GM21529 (cell line): ENCODE results near the gene RNF145.
"Not testable (repeated sequence)": the region's sequence is repeated elsewhere in the genome, so short reads cannot be mapped to it uniquely, and the experiment has no call there.

Experiments used
- ATAC-seq: cut with Tn5 transposase; IDR thresholded peaks from one replicate; pipeline ENCODE4 v1.9.1; 2021; ENCODE audit not compliant: unreplicated experiment

RNF145 gene, protein sequence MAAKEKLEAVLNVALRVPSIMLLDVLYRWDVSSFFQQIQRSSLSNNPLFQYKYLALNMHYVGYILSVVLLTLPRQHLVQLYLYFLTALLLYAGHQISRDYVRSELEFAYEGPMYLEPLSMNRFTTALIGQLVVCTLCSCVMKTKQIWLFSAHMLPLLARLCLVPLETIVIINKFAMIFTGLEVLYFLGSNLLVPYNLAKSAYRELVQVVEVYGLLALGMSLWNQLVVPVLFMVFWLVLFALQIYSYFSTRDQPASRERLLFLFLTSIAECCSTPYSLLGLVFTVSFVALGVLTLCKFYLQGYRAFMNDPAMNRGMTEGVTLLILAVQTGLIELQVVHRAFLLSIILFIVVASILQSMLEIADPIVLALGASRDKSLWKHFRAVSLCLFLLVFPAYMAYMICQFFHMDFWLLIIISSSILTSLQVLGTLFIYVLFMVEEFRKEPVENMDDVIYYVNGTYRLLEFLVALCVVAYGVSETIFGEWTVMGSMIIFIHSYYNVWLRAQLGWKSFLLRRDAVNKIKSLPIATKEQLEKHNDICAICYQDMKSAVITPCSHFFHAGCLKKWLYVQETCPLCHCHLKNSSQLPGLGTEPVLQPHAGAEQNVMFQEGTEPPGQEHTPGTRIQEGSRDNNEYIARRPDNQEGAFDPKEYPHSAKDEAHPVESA

DNA sequence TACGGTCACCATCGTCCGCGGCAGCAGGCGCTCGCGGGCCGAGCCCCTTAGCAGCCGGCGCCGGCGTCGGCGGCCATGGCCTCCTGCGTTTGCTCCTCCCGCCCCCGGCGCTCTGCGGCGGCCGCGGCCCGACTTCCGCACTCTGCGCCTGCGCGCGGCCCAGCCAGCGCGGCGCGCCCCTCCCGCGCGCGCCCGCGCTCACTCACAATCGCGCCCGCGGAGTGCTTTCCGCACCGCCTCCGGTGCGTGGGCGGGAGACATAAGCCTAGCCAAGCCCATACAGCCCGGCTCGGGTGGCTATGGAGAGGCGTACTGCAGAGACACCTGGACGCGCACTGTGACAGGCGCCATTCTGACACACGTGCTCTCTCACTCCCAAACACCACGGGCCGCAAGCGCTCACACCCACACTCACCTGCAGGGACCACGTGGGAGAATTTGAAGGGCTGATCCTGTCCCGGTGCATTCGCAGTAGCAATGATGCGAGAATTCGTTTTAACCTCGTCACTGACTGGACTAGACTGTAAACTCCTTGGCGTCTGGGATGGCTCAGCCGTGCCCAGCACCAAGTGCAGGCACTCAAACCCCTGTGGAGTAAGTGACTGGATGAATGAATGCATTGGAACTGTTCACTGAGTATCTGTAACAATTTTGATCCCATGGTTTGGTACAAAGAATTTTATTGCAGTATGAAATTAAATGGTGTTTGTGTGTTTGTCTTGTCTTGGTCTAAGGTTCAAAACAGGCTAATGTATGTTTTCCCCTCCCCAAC is at the start of gene RNF145:
Gene RNF145 (minus strand): TSS at position 116 of the 772 bp plus-strand sequence. CDS start 5,936 bp downstream, outside the sequence.
- peak; percentile 64 for ATAC-seq

DNA sequence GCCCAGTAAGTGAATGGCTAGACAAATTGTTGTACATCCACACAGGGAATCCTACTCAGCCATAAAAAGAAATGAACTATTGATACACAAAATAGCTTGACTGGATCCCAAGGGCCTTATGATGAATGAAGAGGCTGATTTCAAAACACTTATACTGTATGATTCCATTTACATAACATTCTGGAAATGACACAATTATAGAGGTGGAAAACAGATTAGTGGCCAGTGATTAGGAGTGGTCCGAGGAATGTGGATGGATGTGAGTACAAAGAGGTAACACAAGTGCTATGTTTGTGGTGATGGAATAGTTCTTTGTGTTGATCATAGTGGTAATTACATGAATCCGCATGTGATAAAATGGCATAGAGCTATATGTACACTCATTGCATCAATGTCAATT is 49.0 kb upstream of the RNF145 start:
- ATAC-seq = no peak

DNA sequence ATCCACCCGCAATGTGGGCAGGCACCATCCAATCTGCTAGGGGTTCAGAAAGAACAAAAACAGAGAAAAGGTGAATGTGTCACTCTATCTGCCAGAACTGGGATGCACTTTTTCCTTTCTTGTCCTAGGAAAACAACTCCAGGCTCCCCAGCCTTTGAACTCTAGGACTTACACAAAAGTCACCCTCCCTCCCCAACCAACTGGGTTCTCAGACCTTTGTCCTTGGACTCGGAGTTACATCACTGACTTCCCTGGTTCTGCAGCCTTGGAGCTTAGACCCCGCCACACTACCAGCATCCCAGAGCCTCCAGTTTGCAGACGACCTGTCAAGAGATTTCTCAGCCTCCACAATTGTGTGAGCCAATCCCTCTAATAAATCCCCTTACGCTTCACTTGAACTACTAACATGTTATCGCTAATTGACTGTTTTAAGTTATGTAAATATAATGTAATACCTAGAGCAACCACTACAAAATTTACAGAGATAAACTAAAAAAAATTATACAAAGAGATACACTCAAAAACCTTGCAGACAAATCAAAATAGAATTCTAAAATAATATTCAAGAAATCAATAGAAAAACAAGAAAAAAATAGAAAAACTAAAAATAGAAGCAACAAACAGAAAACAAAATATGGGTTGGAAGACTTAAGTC is 48.4 kb upstream of the RNF145 start:
- ATAC-seq = no peak

DNA sequence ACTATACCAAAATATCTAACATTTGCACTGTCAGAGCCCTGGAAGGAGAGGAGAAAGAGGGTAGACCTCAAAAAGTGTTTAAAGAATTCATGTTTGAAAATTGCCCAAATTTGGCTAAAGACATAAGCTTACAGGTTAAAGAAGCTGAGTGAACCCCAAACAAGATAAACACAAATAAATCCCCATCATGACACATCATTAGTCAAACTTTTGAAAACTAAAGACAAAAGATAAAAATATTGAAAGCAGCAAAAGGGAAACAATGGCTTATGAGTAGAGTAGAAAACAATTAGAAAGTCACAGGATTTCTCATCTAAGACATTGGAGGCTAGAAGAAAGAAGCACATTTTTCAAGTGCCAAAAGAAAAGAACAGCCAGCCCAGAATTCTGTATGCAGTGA is 47.7 kb upstream of the RNF145 start:
- no peak for ATAC-seq

DNA sequence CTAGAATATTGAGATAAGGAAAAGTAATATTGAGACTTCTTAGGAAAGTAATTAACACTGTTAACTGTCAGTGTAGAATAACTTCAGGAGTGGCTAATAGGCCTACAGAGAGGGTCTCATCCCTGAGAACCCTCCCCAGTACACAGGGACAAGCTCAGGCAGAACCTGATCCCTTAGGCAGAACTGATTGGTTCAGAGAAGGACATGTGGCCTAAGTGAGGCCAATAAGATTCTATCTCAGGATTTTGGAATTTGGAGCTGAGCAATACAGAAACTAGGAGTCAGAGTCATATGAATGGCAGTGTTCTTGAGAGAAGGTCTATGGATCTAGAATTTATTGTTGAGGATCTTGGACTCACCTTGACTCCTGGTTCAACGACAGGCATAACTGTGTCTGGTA is 42.8 kb upstream of the RNF145 start:
- no peak for ATAC-seq

DNA sequence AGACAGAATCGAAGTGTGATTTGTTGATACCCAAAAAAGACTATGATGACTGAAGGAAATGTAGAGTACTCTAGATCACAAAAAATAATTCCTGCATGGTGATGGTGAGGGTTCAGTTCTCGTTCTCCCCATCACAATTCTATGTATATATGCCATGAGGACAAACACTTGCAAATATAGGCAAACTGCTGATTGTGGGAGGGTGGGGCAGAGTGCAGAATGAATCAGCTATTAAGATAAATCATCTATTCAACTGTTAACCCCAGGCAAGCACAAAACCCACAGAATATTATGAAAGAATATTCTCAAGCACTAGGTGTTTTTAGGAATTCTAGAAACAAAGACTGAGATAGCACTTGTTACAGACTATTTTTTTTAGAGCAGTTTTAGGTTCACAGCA is 39.8 kb upstream of the RNF145 start:
- no peak for ATAC-seq

DNA sequence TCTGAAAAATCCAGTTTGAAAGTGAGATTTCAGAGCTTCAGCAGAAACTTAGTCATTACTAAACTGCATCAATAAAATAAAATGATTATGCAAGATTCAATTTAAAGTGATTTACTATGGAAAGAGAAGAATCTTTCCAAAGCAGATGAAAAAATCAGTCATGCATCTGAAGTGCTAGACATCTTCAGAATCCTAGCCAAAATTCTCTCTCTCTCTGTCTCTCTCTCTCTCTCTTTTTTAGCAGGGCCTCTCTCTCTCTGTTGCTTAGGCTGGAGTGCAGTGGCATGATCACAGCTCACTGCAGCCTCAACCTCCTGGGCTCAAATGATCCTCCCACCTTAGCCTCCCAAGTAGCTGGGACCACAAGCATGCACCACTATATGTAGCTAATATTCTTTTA is 35.5 kb upstream of the RNF145 start:
- ATAC-seq = no peak

DNA sequence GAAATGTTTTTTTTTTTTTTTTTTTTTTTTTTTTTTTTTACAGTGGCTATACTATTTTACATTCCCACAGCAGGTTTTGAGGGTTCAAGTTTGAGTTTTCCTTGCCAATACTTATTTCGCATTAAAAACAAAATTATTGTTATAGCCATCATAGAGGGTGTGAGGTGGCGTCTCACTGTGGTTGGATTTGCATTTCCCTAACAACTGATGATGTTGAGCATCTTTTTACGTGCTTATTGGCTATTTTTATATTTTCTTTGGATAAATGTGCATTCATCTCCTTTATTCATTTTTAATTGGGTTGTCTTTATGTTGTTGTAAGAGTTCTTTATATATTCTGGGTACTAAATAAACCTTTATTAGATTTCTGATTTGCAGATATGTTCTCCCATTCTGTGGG is 34.8 kb upstream of the RNF145 start:
- no peak for ATAC-seq

DNA sequence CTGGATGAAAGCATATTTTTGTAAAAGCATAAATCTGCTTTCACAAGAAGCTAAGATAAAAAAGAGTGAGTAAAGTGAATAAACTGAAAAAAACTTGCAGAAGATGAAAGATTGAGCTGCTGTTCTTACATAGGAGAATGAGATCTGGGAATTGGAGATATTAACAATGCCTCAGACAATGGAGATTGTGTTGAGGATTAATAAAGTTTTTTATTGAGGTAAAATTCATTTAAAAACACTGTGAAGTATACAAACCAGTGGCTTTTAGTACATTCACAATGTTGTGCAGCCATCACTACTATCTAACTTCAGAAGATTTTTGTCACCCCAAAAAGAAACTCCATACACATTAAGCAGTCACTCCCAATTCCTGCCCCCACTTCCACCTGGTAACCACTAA is 34.0 kb upstream of the RNF145 start:
- ATAC-seq = no peak

DNA sequence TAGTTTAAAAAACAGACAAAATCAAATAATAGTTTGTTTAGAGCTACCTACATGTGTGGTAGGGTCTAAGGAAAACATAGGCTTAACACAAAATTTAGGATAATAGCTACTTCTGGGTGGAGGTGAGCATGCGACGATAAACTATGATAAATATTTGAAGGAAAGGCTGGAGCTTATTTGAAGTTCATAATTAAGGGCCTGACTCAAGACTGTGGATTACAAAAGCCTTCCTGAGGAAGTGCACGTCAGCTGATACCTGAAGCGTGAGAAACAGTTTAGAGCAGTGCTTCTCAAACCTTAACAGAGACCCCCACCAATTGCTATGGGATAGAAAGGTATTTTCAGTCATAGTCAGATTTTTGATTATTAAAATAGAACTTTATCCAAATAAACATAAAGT is 33.3 kb upstream of the RNF145 start:
- ATAC-seq = no peak

DNA sequence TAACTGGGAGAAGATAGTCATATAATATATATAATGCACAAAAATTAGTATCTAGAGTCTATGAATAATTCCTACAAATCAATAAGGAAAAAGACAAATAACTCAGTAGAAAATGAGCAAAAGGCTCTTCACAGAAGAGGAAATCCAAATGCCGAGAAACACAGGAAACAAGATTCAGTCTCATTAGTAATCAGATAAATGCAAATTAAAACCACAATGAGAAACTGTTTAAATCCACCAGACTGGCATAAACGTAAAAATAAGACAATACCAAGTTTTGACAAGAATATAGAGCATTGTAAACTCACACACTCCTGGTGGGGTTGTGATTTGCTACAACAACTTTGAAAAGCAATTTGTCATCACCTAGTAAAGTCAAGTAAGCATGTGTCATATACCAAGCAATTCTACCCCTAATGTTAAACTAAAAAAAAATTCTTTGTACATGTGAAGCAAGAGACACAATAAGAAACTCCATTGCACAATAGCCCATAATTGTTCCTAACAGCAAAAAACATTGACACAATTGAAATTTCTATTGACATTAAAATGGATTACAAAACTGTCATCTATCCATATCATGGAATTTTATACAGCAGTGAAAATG is 32.7 kb upstream of the RNF145 start:
- ATAC-seq = no peak

DNA sequence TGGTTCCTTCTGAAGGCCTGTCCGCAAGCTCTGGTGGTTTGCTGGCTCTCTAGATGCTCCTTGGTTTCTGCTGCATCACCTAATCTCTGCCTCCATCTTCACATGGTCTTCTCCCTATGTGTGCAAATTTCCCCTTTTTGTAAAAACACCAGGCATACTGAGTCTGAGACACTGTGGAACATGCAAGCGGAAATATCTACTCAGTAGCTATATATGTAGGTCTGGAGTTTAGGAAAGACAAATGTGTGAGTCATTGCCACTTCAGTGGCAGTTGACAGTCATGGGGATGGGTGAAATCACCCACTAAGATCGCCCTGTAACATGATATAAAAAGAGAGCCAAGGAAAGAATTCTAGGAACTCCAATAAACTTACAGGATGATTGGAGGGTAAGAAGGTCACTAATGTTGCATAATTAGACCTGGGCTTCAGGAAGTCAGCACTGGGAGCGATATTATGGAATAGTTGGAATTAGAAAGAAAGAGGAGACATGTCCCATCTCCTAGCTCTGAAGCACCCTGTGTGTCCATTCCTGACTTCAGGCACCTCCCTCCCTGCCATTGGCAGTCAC is 31.0 kb upstream of the RNF145 start:
- no peak for ATAC-seq

DNA sequence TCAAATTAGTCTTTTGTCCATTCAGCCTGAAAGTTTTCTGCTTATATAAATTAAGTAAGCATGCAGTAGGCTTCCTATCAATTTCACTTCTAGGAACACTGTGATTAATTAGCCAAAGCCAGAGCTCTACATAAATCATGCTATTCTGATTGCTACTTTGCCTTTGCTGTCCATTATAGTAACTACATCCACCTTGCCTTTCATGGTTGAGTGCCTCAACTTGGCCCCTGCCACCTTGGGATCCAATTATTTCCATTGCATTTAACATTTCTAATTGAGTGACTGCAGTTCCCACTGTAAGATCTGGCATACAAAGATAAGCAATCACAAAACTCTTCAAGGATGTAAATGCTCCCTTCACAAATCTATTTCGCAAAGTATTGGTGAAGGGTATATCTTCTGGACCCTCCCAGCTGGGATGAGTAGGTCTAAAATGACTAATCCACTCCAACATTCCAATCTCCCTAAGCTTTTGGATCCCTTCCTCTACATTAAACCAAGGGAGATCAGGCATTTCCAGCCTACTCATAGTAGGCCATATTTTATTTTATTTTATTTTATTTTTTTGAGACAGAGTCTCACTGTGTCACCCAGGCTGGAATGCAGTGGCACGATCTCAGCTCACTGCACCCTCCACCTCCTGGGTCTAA is 26.6 kb upstream of the RNF145 start:
- not testable (repeated sequence) for ATAC-seq

DNA sequence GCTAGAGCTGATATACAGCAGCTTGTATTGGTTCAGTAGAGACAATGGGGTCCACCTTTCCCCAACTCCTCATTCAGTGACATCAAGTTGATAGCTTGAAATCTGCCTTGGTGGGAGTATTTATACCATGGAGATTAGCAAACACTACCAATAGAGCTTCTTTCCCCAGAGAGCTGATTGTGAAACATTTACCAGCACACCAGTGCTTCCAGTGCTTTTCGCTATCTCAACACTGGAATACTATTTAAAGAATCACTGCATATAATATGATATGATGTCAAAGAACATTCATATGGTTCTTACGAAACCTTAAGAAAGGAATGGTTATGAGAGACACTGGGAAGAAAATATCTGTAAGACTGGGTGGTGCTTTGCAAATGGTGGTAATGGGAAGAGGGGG is 21.8 kb upstream of the RNF145 start:
- ATAC-seq = no peak

DNA sequence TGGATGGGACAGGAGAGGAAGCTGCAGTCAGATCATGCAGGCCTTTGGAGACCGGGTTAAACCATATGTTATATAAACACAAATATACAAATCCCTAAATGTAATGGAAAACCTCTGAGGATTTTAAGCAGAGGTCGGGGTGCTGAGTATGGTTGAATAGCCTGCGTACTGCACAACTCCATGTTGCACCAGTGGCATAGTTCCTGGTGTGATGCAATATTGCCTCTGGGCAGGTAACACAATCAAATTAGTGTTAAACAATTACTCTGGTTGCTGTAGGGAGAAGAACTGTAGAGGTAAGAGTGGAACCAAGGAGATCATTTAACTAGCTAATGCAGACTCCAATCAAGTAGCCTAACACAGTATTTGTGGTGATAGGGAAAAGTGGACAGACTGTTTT is 21.3 kb upstream of the RNF145 start:
- no peak for ATAC-seq

DNA sequence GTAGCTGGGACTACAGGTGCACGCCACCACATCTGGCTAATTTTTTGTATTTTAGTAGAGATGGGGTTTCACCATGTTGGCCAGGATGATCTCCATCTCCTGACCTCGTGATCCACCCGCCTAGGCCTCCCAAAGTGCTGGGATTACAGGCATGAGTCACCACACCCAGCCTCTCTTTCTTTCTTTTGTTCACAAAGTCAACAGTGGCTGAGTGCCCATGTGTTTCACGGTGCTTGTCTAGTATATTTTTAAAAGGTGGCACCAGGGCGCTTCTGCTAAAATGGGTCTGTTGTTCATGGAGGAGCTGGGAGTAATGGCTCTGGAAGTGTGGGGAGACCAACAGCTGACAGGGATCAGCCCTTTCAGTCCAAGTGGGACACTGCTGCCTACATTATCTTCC is 18.7 kb upstream of the RNF145 start:
- ATAC-seq = not testable (repeated sequence)

DNA sequence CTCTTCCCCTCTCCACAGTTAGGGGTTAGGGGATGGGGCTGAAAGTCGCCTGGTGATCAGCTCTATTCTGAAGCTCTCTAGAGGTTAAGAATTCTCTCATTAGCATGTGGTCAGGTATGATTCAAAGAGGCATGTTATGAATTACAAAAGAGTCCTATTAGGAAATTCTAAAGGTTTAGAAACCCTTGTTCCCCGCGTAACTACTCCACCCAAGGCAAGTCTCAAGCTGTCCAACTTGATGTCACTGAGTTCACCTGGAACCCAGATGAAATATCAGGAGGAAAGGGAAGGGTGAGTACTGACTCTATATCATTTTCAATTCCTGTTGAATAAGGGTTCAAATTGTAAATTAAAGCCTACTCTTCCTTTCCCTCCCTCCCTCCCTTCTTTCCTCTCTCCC is 18.1 kb upstream of the RNF145 start:
- ATAC-seq = no peak

DNA sequence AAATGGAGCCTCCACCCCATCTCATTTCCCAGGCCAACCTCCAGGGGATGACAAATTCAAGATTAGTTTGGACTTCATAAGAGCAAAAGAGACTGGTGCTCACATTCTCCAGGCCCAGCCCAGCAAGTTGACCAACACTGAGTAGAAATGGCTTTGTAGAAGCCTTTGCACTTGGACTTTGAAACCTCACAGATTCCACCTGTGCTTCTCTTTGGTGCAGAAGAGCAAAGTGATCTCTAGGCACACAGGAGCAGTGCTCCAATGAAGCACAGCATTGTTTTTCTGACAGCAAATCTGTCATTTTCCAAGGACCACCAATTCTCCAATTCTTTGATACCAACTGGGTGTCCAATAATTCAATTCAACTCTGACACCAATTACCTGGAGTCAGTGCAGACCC is 17.1 kb upstream of the RNF145 start:
- no peak for ATAC-seq

DNA sequence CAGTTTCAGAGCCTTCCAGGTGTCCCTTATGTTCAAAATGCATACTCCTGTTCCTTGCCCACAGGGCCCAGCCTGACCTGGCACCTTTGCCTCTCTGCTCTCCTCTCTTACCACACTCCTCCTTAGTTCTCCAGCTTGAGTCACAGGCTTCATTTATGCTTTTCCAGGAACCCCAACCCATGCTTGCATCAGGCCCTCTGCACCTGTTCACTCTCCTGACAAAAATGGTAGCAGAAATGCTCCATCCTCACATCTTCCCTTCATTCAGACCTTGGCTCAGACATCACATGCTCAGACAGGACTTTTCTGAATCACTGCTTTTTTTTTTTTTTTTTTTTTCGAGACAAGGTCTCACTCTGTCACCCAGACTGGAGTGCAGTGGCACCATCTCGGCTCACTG is 15.1 kb upstream of the RNF145 start:
- ATAC-seq = no peak

DNA sequence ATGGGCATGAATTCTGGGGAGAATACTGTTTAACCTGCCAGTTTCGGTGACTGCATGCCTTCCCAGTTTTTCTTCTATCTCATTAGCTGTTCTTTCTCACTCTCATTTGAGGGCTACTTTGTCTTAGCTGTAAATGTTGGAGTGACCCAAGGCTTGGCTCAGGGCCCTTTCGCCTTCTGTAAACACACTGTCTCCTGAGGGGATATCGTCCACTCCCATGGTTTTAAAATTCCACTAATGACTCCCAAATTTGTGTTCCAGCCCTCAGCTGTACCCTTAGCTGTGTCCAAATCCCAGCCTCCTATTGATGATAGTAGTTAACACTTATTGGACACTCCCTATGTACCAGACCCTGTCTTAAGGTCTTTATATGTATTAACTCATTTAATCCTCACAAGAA is 14.1 kb upstream of the RNF145 start:
- ATAC-seq = no peak
